Stimulated activated CD4-positive, alpha-beta T cell treated with anti-CD3 and anti-CD28 coated beads, Interleukin-4, amount 100 ng/mL, for 4 hours (primary cell): Measurements from ENCODE around the gene TMEM101.
A peak's percentile ranks its signal among the peaks of the same experiment; 100 is the strongest.
"Not testable (repeated sequence)": the region's sequence is repeated elsewhere in the genome, so short reads cannot be mapped to it uniquely, and the experiment has no call there.

Experiments
- DNase-seq, 2 experiments: peaks; one replicate each; pipeline ENCODE4 v3.0.0-alpha.2; 2020

TMEM101 gene

GRCh38 chr17:44000141-44000860 is 14.5 kb downstream of the TMEM101 start:
- no peak for DNase-seq

GRCh38 chr17:43999024-43999423 is 15.7 kb downstream of the TMEM101 start:
- DNase-seq, result no peak

- no peak for DNase-seq
Observed at GRCh38 chr17:43998552-43998951, 16.2 kb downstream of the TMEM101 start.

GRCh38 chr17:43997180-43997579 is 17.6 kb downstream of the TMEM101 start:
- DNase-seq, result not testable (repeated sequence)

- no peak for DNase-seq
Observed at GRCh38 chr17:43995150-43995471, 19.7 kb downstream of the TMEM101 start.

- peak; percentile 51 to 62 for DNase-seq
Observed at GRCh38 chr17:43994272-43995149, 20.3 kb downstream of the TMEM101 start.

- DNase-seq, result no peak
Observed at GRCh38 chr17:43992641-43993040, 22.1 kb downstream of the TMEM101 start.

- no peak for DNase-seq
Observed at GRCh38 chr17:43988301-43988700, 26.5 kb downstream of the TMEM101 start.

- DNase-seq, result no peak
Observed at GRCh38 chr17:43987131-43988021, 27.4 kb downstream of the TMEM101 start.

GRCh38 chr17:43986225-43986981 is 28.4 kb downstream of the TMEM101 start:
- DNase-seq, result no peak

GRCh38 chr17:43984521-43984920 is 30.2 kb downstream of the TMEM101 start:
- DNase-seq, result no peak

- DNase-seq, result no peak
Observed at GRCh38 chr17:43983515-43984411, 31.0 kb downstream of the TMEM101 start.

GRCh38 chr17:43983196-43983514 is 31.6 kb downstream of the TMEM101 start:
- DNase-seq, result no peak

GRCh38 chr17:43982171-43982570 is 32.6 kb downstream of the TMEM101 start:
- DNase-seq, result no peak

GRCh38 chr17:43979671-43980070 is 35.1 kb downstream of the TMEM101 start:
- no peak for DNase-seq

GRCh38 chr17:43979011-43979410 is 35.8 kb downstream of the TMEM101 start:
- no peak for DNase-seq

- DNase-seq, result no peak
Observed at GRCh38 chr17:43978078-43978477, 36.7 kb downstream of the TMEM101 start.

- no peak for DNase-seq
Observed at GRCh38 chr17:43976963-43977837, 37.6 kb downstream of the TMEM101 start.

- no peak for DNase-seq
Observed at GRCh38 chr17:43975898-43976297, 38.9 kb downstream of the TMEM101 start.
